K562 (cell line): ENCODE results near the gene VDR. TPM values are rescaled to one million over a fixed set of nuclear protein-coding genes. Genes with fewer than 3 reads are reported as not detected.

Experiments used
- BMI1 ChIP-seq: fragments of 150-350 bp; IDR thresholded peaks from 2 replicates; pipeline ENCODE4 v1.6.1; 2014; ENCODE audit warnings: low read length
- CHCHD3 ChIP-seq: fragments of 250-450 bp; sonication (Bioruptor Pico); IDR thresholded peaks from 2 replicates; pipeline ENCODE4 v2.1.2; 2022; ENCODE audit warnings: mild to moderate bottlenecking
- DMBX1 ChIP-seq: fragments of 250-450 bp; sonication (Bioruptor Pico); IDR thresholded peaks from 2 replicates; pipeline ENCODE4 v1.8.0; 2022; ENCODE audit warnings: inconsistent platforms, mild to moderate bottlenecking, moderate library complexity, borderline replicate concordance
- EP300 ChIP-seq: IDR thresholded peaks from 2 replicates; pipeline ENCODE4 v1.6.1; 2012; ENCODE audit warnings: low read length, improper control_type of control experiment
- KLF13 ChIP-seq: fragments of 450-650 bp; IDR thresholded peaks from 2 replicates; pipeline ENCODE4 v1.6.1; 2016; ENCODE audit warnings: missing genetic modification characterization, low read depth, mild to moderate bottlenecking, missing compliant biosample characterization, moderate library complexity, borderline replicate concordance
- L3MBTL2 ChIP-seq: fragments of 450-650 bp; IDR thresholded peaks from 2 replicates; pipeline ENCODE4 v1.6.1; 2016; ENCODE audit warnings: mild to moderate bottlenecking, moderate library complexity
- MYC ChIP-seq, 2 experiments: fragments of 250-450 bp in 1 of 2; sonication (Bioruptor Pico) in 1 of 2; IDR thresholded peaks; 2 replicates each; pipeline versions ENCODE4 v1.5.1 to v1.6.1; 2012 to 2021; ENCODE audit warnings: low read depth in 2 of 2, borderline replicate concordance in 1 of 2, improper control_type of control experiment in 1 of 2, low read length in 1 of 2, mild to moderate bottlenecking in 1 of 2, moderate library complexity in 1 of 2
- MYNN ChIP-seq, 2 experiments: sonication (generic); formaldehyde crosslinking in 1 of 2; IDR thresholded peaks; 2 replicates each; pipeline versions ENCODE4 v1.5.0 to v1.6.1; 2016 to 2020; ENCODE audit warnings: antibody characterized with exemption in 1 of 2, missing genetic modification reagents in 1 of 2
- RBFOX2 ChIP-seq: fragments of 200-400 bp; formaldehyde crosslinking; IDR thresholded peaks from 2 replicates; pipeline ENCODE4 v1.6.1; 2017; ENCODE audit warnings: low read depth, mild to moderate bottlenecking, low read length, moderate library complexity
- SNRNP70 ChIP-seq: fragments of 200-400 bp; formaldehyde crosslinking; optimal IDR thresholded peaks from 2 replicates; pipeline ENCODE3; 2017; ENCODE audit warnings: low read depth, low read length
- TAL1 ChIP-seq: fragments of 450-650 bp; IDR thresholded peaks from 2 replicates; pipeline ENCODE4 v1.6.1; 2016; ENCODE audit warnings: mild to moderate bottlenecking
- TCF7 ChIP-seq: sonication (generic); IDR thresholded peaks from 2 replicates; pipeline ENCODE4 v1.6.1; 2016; ENCODE audit warnings: antibody characterized with exemption, borderline replicate concordance
- THRAP3 ChIP-seq: fragments of 450-650 bp; IDR thresholded peaks from 2 replicates; pipeline ENCODE4 v1.6.1; 2016; ENCODE audit warnings: mild to moderate bottlenecking, inconsistent platforms, borderline replicate concordance
- ZNF143 ChIP-seq: sonication (generic); formaldehyde crosslinking; IDR thresholded peaks from 2 replicates; pipeline ENCODE4 v1.9.0; 2022; ENCODE audit warnings: mild to moderate bottlenecking, missing genetic modification reagents
- ZNF316 ChIP-seq: fragments of 450-650 bp; IDR thresholded peaks from 2 replicates; pipeline ENCODE4 v1.6.1; 2016
- ZNF57 ChIP-seq: fragments of 450-650 bp; formaldehyde crosslinking; IDR thresholded peaks from 2 replicates; pipeline ENCODE4 v1.4.0; 2020; ENCODE audit warnings: mild to moderate bottlenecking, moderate library complexity
- ZNF584 ChIP-seq: fragments of 200-800 bp; sonication (Bioruptor generic); IDR thresholded peaks from 2 replicates; pipeline ENCODE4 v1.6.1; 2016; ENCODE audit warnings: low read depth, mild to moderate bottlenecking, missing genetic modification characterization, missing compliant biosample characterization
- polyA plus RNA-seq, 8 experiments: library from polyadenylated mRNA; depleted of rRNA in 4 of 8; stranded (reverse) in 5 of 8; unstranded in 3 of 8; fragments of >200 nt; fragmentation: Nextera tagmentation in 2 of 8; fragmentation: Illumina TruSeq in 1 of 8; extraction: Ambion mirVana in 2 of 8; extraction: Trizol in 1 of 8; gene quantifications; 2 replicates each; pipeline versions ENCODE4 v1.2.1 to v1.2.3, GENCODE V29; 2011 to 2014; ENCODE audit warnings: inconsistent platforms in 1 of 8, missing spikeins in 1 of 8
- total RNA-seq, 7 experiments: library from RNA; depleted of rRNA in 6 of 7; stranded (reverse); fragments of >200 nt in 6 of 7; fragmentation: Illumina TruSeq in 2 of 7; extraction: Trizol in 2 of 7; gene quantifications; 2 replicates each; pipeline versions ENCODE4 v1.2.1 to v1.2.3, GENCODE V29; 2011 to 2021; ENCODE audit warnings: low replicate concordance in 1 of 7
- TF ChIP-seq, protein P1 (sequence below): IDR thresholded peaks from 3 replicates; pipeline ENCODE4 v1.6.1; 2011; ENCODE audit warnings: borderline replicate concordance, mild to moderate bottlenecking; ENCODE audit not compliant: insufficient read length, insufficient read depth
- TF ChIP-seq, protein P2 (sequence below): sonication (generic); formaldehyde crosslinking; IDR thresholded peaks from 2 replicates; pipeline ENCODE4 v1.4.0; 2020; ENCODE audit warnings: mild to moderate bottlenecking, missing genetic modification reagents
- TF ChIP-seq, protein P3 (sequence below): sonication (generic); formaldehyde crosslinking; IDR thresholded peaks from 2 replicates; pipeline ENCODE4 v1.8.1; 2023; ENCODE audit warnings: mild to moderate bottlenecking, missing genetic modification reagents

The VDR gene
- total and polyA plus RNA-seq, 9 of the 15 experiments (the other 6 are each of a cell fraction or from before 2014, with no cell fraction given) = 0.61 to 4.8 (median 2.0) TPM

DNA sequence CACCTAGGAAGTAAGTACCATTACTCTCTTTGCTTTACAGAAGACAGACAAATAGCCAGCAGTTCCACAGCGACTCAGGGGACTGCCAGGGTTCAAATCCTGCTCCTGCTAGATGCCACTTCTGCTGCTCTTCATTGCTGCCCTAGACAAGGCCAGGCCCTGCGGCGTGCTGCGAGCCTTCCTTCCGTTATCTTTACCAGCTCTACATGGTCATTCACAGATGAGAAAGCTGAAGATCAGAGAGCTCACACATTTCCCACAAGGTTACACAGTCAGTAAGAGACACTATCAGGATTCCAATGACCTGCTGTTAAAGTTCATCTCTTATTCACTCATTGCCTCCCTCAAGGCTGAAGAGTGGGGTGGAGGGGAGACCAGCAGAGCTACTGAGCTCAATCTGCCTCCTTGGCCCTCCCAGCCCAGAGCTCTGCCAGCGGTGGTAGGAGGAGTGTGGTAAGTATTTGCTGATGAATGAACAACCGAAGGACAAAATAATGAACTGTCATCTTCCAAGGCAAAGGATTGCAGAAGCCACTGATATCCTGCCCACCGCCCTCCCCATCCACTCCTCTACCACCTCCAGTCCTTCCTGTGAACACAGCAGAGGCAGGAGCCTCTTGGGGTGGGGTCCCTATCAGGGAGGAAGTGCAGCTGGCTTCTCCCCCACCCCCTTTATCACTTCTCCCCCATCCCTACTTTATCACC lies 70.4 kb downstream of the VDR start (continued):
- TF ChIP-seq DMBX1 (CRISPR knock-in tag) (peak; percentile 35), BMI1 (no peak), RBFOX2 (peak; percentile 23; the same call in 1 of the 2 replicates), EP300 (peak; percentile 68; the same call in 1 of the 2 replicates), THRAP3 (no peak), SNRNP70 (no peak), ZNF584 (CRISPR knock-in tag) (0 out of 2 replicates have a peak, but pooled peaks have one; percentile 66), ZNF57 (CRISPR knock-in tag) (no peak), ZNF143 (CRISPR knock-in tag) (no peak), KLF13 (0 out of 2 replicates have a peak, but pooled peaks have one; percentile 2), TAL1 (no peak), ZNF316 (peak; percentile 85), TCF7 (no peak), L3MBTL2 (peak; percentile 66), MYNN (IDR thresholded peaks at IDR 0.05) (no peak), MYNN (CRISPR knock-in tag; IDR thresholded peaks at IDR 0.05) (no peak), MYC (IDR thresholded peaks at IDR 0.05; ENCODE audit: low read depth, low read length) (no peak), MYC (CRISPR knock-in tag; IDR thresholded peaks at IDR 0.05; ENCODE audit: borderline replicate concordance, low read depth) (0 out of 2 replicates have a peak, but pooled peaks have one; percentile 2), CHCHD3 (CRISPR knock-in tag) (no peak)
- TF ChIP-seq, protein P1, sequence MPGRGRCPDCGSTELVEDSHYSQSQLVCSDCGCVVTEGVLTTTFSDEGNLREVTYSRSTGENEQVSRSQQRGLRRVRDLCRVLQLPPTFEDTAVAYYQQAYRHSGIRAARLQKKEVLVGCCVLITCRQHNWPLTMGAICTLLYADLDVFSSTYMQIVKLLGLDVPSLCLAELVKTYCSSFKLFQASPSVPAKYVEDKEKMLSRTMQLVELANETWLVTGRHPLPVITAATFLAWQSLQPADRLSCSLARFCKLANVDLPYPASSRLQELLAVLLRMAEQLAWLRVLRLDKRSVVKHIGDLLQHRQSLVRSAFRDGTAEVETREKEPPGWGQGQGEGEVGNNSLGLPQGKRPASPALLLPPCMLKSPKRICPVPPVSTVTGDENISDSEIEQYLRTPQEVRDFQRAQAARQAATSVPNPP = no peak
- TF ChIP-seq, protein P2, sequence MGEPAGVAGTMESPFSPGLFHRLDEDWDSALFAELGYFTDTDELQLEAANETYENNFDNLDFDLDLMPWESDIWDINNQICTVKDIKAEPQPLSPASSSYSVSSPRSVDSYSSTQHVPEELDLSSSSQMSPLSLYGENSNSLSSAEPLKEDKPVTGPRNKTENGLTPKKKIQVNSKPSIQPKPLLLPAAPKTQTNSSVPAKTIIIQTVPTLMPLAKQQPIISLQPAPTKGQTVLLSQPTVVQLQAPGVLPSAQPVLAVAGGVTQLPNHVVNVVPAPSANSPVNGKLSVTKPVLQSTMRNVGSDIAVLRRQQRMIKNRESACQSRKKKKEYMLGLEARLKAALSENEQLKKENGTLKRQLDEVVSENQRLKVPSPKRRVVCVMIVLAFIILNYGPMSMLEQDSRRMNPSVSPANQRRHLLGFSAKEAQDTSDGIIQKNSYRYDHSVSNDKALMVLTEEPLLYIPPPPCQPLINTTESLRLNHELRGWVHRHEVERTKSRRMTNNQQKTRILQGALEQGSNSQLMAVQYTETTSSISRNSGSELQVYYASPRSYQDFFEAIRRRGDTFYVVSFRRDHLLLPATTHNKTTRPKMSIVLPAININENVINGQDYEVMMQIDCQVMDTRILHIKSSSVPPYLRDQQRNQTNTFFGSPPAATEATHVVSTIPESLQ = no peak
- TF ChIP-seq, protein P3, sequence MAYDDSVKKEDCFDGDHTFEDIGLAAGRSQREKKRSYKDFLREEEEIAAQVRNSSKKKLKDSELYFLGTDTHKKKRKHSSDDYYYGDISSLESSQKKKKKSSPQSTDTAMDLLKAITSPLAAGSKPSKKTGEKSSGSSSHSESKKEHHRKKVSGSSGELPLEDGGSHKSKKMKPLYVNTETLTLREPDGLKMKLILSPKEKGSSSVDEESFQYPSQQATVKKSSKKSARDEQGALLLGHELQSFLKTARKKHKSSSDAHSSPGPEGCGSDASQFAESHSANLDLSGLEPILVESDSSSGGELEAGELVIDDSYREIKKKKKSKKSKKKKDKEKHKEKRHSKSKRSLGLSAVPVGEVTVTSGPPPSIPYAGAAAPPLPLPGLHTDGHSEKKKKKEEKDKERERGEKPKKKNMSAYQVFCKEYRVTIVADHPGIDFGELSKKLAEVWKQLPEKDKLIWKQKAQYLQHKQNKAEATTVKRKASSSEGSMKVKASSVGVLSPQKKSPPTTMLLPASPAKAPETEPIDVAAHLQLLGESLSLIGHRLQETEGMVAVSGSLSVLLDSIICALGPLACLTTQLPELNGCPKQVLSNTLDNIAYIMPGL (CRISPR knock-in tag) = no peak
